Testis (tissue), 2 donors: ENCODE measurements around the gene ZBED3.

Source experiments
- POLR2A ChIP-seq: fragments of 450-650 bp; IDR thresholded peaks from one replicate; pipeline ENCODE4 v1.6.1; 2017; ENCODE audit warnings: antibody characterized with exemption, mild to moderate bottlenecking, moderate library complexity
- TF ChIP-seq, protein P1 (sequence below), 3 experiments: fragments of 450-650 bp in 2 of 3; fragments of 200-600 bp in 1 of 3; sonication (generic) in 1 of 3; IDR thresholded peaks; one replicate each; pipeline ENCODE4 v1.5.1; 2016 to 2019; ENCODE audit warnings: antibody characterized with exemption in 3 of 3, mild to moderate bottlenecking in 2 of 3, moderate library complexity in 1 of 3

DNA sequence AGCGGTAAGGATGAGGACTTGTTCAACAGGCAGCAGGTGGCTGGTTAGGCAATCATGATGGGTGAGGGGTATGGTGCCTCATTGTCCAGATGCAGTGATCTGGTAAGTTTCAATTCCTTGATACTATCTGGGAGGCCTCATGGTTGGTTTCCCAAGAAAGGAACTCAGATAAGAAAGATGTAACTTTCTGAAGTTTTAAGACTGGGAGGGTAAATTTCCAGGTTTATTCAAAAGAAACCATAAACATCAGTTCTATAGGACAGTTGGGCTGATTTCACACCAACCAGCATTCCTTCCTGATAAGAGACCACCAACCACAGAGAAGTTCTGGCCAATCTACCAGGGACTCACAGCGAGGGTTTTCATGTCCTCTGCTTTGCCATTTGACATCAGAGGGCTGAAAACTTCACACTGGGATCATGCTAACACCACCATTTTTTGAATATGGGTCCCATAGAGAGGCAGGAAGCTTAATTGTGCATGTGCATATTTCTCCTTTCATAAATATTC, 57.7 kb downstream of the ZBED3 start:
- TF ChIP-seq, protein P1, sequence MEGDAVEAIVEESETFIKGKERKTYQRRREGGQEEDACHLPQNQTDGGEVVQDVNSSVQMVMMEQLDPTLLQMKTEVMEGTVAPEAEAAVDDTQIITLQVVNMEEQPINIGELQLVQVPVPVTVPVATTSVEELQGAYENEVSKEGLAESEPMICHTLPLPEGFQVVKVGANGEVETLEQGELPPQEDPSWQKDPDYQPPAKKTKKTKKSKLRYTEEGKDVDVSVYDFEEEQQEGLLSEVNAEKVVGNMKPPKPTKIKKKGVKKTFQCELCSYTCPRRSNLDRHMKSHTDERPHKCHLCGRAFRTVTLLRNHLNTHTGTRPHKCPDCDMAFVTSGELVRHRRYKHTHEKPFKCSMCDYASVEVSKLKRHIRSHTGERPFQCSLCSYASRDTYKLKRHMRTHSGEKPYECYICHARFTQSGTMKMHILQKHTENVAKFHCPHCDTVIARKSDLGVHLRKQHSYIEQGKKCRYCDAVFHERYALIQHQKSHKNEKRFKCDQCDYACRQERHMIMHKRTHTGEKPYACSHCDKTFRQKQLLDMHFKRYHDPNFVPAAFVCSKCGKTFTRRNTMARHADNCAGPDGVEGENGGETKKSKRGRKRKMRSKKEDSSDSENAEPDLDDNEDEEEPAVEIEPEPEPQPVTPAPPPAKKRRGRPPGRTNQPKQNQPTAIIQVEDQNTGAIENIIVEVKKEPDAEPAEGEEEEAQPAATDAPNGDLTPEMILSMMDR (IDR thresholded peaks at IDR 0.05): no peak
- TF ChIP-seq POLR2A: no peak
